WERI-Rb-1 (cell line): ENCODE measurements around the gene SERTAD2.

Experiments used
- DNase-seq: peaks from one replicate; pipeline ENCODE4 v3.0.0-alpha.2; 2020
- H3K27ac ChIP-seq: fragments of 250-450 bp; sonication (Bioruptor Pico); 2 replicates; pipeline ENCODE4 v1.5.1; 2020; ENCODE audit warnings: mild to moderate bottlenecking, moderate library complexity
- H3K27me3 ChIP-seq: fragments of 250-450 bp; sonication (Bioruptor Pico); 2 replicates; pipeline ENCODE4 v1.5.1; 2021; ENCODE audit warnings: mild to moderate bottlenecking, low read depth, moderate library complexity; ENCODE audit not compliant: insufficient read depth, severe bottlenecking
- H3K36me3 ChIP-seq: fragments of 250-450 bp; sonication (Bioruptor Pico); 2 replicates; pipeline ENCODE4 v1.5.1; 2020; ENCODE audit warnings: mild to moderate bottlenecking, moderate library complexity
- H3K4me3 ChIP-seq: 2 replicates; pipeline ENCODE4 v1.5.1; 2011; ENCODE audit warnings: low read depth, mild to moderate bottlenecking, control low read depth, low read length
- H3K9me3 ChIP-seq: fragments of 250-450 bp; sonication (Bioruptor Pico); 2 replicates; pipeline ENCODE4 v1.5.1; 2021; ENCODE audit warnings: mild to moderate bottlenecking, moderate library complexity; ENCODE audit not compliant: severe bottlenecking
- TF ChIP-seq, protein P1 (sequence below): IDR thresholded peaks from 2 replicates; pipeline ENCODE4 v1.5.1; 2011; ENCODE audit warnings: low read depth, mild to moderate bottlenecking, control low read depth, inconsistent platforms, low read length

SERTAD2 gene

DNA sequence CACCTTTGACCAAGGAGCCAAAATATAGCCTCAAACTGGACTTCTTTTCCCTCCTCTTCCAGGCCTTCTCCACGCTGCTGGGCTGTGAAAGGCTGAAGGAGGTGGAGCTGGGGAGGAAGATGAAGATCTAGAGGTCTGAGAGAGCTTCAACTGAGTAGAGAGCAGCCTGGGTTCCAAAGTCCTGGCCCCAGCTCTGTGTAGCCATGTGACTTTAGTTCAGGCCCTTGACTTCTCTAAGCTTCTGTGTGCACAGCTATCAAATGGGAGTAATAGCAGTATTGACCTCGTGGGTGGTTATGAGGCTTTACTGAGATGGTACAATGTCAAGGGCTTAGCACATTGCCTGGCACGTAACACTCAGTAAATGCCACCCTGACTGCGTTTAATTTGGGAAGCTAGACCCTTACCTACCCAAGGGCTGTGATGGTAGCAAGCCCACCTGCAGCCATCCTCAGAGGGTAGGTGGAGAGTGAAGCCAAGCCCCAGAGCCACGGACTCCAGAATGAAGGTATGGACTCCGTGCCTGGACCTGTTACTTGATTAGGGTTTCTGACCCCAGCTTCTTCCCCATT, 38.4 kb downstream of the SERTAD2 start:
- TF ChIP-seq, protein P1, sequence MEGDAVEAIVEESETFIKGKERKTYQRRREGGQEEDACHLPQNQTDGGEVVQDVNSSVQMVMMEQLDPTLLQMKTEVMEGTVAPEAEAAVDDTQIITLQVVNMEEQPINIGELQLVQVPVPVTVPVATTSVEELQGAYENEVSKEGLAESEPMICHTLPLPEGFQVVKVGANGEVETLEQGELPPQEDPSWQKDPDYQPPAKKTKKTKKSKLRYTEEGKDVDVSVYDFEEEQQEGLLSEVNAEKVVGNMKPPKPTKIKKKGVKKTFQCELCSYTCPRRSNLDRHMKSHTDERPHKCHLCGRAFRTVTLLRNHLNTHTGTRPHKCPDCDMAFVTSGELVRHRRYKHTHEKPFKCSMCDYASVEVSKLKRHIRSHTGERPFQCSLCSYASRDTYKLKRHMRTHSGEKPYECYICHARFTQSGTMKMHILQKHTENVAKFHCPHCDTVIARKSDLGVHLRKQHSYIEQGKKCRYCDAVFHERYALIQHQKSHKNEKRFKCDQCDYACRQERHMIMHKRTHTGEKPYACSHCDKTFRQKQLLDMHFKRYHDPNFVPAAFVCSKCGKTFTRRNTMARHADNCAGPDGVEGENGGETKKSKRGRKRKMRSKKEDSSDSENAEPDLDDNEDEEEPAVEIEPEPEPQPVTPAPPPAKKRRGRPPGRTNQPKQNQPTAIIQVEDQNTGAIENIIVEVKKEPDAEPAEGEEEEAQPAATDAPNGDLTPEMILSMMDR, result no peak
- H3K27me3 ChIP-seq, result no peaks in the 10 kb centered on the region
- no peak overlapping the region for H3K4me3 ChIP-seq
- H3K27ac ChIP-seq, result no peak overlapping the region
- no peaks in the 10 kb centered on the region for H3K36me3 ChIP-seq
- DNase-seq, result no peak
- H3K9me3 ChIP-seq, result no peaks in the 10 kb centered on the region

GRCh38 chr2:64613276-64613675, 40.4 kb downstream of the SERTAD2 start:
- DNase-seq, result no peak
- H3K27me3 ChIP-seq, result no peaks in the 10 kb centered on the region
- no peaks in the 10 kb centered on the region for H3K9me3 ChIP-seq
- TF ChIP-seq, protein P1, result no peak
- H3K36me3 ChIP-seq, result no peaks in the 10 kb centered on the region
- H3K27ac ChIP-seq, result no peak overlapping the region
- no peak overlapping the region for H3K4me3 ChIP-seq

GRCh38 chr2:64612575-64613195, 41.0 kb downstream of the SERTAD2 start:
- H3K4me3 ChIP-seq, result no peak overlapping the region
- H3K36me3 ChIP-seq, result no peaks in the 10 kb centered on the region
- H3K27ac ChIP-seq, result no peak overlapping the region
- DNase-seq, result no peak
- H3K9me3 ChIP-seq, result no peaks in the 10 kb centered on the region
- TF ChIP-seq, protein P1, result no peak
- no peaks in the 10 kb centered on the region for H3K27me3 ChIP-seq

DNA sequence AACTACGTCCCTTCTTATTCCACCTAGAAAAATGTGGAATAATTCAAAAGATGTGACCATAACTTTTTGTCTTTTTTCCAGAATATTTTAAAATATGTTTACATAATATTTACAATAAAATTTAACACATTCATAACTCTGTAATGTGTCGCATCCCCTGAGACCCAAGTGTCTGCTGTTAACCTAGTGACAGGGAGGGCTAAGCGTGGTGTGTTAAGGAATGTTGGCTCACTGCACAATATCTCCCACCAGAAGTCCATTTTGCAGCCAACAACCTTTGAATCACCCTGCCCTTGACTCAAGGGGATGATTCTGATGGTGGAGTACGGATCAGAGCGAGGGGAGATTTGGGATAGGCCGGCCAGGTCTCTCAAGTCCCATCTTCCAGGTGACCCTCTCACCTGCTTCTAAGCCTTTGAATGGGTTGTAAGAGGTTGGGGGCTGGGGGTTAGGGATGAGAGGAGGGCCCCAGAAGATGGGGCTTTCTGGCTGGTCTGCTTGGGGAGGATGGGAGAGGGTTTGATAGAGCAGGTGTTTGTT, 43.3 kb downstream of the SERTAD2 start:
- H3K36me3 ChIP-seq, result no peaks in the 10 kb centered on the region
- H3K4me3 ChIP-seq, result no peak overlapping the region
- no peaks in the 10 kb centered on the region for H3K27me3 ChIP-seq
- TF ChIP-seq, protein P1, result no peak
- H3K27ac ChIP-seq, result no peak overlapping the region
- no peak for DNase-seq
- no peaks in the 10 kb centered on the region for H3K9me3 ChIP-seq

- no peak for DNase-seq
- TF ChIP-seq, protein P1, result no peak
- Histone ChIP-seq H3K9me3 (no peaks in the 10 kb centered on the region), H3K27me3 (no peaks in the 10 kb centered on the region), H3K4me3 (no peak overlapping the region), H3K36me3 (no peaks in the 10 kb centered on the region), H3K27ac (no peak overlapping the region)
These were observed 43.8 kb downstream of the SERTAD2 start for GRCh38 chr2:64609942-64610281.
